A172 (cell line): ENCODE measurements around the gene LIN9. TPM values are rescaled to one million over a fixed set of nuclear protein-coding genes. Genes with fewer than 3 reads are reported as not detected.
"Not testable (repeated sequence)": the region's sequence is repeated elsewhere in the genome, so short reads cannot be mapped to it uniquely, and the experiment has no call there.

Experiments
- DNase-seq: peaks from one replicate; pipeline ENCODE4 v3.0.0-alpha.2; 2015; ENCODE audit warnings: low spot score
- total RNA-seq: library from RNA; depleted of rRNA; stranded (reverse); fragments of >200 nt; shearing (Covaris generic); gene quantifications from 2 replicates; pipeline ENCODE4 v1.2.3, GENCODE V29; 2014

The LIN9 gene
- total RNA-seq, 1 experiment from 2014 or later: 25.6 TPM

DNA sequence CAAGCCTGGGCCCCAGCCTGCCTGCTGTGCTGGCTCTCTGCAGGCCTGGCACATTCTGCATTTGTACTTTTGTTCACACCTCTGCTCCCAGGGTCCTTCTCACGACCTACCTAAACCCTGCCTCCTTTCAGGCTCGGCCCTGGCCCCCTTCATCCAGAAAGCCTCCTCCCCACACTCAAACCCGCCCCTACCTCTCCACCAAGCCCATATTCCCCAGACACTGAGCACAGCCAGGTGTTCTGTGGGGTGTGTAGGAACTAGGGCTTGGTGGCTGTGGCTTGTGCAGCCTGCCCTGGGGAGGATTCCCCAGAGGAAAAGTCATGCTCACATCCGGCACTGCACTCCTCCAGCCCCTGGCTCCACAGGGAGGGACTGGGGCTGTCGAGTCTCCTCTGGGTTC, 93.7 kb downstream of the LIN9 start:
- no peak for DNase-seq

DNA sequence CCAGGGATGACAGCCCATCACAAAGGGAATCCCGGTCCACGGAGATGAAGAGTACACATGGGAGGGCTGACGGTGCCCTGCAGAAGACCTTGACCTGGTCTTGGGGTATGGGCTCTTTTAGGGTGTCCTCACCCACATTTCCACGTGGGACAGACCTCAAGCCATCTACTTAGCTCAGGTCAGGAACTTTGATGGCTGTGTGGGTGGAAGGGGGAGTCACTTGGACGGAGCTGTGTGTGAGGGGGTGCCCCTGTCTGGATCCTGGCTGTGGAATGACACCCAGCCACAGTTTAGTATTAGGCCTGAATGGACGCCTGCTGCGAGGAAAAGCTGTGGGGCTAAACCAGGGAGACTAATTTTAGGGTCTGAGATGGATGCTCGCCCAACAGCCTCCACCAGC, 96.4 kb downstream of the LIN9 start:
- DNase-seq: no peak

DNA sequence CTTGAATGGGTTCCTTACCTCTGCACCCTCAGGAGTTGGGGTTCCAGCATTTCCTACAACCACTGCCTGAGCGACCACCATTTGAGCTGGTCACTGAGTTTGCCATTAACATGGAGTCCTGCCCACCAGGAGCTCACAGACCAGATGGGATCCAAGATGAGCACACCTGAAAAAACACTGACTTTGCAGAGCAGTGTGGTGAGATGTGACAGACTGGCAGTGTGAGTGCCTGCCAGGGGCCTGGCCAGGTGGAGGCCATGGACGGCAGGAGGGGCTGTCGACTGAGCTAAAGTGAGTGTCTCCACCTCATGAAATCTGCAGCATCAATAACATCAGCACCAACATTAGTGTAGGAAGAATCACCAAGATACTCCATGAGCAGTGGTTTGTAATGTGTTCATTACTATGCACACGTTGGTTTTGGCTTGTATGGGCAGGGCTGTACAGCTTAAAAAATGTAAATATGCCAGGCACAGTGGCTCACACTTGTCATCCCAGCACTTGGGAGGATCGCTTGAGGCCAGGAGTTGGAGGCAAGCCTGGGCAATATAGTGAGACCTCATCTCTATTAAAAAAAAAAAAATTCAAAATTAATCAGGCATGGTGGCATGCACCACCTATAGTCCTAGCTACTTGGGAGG, 97.7 kb downstream of the LIN9 start:
- no peak for DNase-seq

DNA sequence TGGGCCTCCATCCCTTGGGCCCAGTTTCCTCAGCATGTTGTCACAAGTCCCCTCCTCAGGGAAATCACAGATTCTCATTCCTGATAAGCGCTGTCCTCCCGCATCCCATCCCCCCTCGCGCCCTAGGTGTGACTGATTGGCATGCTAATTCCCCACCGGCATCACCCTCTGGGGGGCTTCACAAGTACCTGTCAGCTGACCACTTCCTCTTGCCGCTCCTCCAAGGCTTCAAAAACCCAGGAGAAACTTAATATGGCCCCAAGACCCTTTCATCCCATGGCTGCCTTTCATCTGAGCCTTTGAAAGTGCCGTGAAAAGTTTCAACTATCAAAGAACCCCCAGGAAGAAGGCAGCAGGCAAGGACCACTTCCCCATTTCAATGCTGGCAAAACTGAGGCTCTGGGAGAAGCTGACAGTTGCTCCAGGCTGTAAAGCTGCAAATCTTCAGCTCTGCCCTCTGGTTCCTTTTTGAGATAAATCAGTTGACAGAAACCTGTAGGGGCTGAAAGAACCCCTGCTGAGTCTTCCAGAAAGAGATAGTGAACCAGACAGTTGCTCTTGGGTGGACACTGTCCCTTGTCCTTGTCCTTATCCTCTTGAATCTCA, 98.3 kb downstream of the LIN9 start:
- no peak for DNase-seq

DNA sequence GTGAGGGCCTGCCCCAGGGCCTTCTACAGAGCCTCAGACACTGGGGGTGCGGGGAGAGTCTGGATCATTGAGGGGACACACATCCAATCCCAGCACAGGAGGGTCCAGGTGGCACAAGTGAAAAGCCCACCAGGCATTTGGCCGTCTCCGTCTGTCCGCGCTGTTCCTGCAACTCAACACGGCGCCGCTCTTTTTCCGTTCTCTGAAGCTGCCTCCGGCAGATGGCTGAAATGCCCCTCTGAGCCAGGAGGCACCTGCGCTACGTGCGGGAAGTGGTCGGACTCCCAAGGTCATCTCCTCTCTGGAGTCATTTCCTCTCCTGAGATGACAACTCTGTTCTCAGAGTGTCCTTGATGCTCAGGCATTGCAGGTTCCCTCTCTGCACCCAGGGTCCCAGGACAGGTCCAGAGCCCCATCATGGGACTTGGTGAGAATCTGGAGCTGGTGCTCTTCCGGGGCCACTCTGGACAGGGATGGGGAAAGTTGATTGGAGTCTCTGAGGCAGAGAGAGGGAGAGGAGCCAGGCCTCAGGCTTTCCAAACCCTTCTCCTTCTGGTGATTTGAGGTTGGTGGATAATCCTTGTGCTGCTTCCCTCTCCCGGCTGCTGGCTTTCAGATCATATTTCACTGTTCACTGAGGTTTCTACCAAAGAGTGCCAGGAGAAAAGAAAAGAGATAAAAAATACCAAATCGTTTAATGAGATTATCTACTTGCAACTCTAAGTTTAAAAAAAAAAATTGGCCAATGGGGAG, 99.5 kb downstream of the LIN9 start:
- no peak for DNase-seq

DNA sequence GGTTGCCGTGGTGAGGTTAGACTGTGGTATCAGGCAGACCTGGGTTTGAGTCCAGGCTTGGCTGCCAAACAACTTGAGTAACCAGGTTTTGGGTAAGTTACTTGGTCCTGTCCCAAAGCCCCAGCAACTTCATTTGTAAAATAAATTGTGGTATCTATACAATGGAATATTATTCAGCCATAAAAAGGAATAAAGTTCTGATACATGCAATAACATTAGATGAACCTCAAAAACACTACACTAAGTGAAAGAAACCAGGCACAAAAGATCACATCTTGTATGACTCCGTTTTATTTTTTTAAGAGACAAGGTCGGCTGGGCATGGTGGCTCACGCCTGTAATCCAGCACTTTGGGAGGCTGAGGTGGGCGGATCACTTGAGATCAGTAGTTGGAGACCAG, 101.9 kb downstream of the LIN9 start:
- DNase-seq: no peak

DNA sequence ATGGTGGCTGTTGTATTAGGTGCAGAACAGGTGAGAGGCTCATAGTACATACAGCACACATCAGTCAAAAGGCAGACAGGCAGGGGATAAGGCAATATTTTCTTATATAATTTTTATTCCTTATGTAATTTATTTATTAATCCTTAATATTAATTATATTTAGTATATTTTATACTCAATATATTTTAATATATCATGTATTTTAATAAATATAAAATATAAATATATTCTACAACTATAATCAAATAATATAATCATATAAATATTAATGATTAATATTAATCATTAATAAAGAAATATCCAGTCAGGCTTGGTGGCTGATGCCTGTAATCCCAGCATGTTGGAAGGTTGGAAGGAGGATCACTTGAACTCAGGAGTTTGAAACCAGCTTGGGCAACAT, 104.8 kb downstream of the LIN9 start:
- no peak for DNase-seq

DNA sequence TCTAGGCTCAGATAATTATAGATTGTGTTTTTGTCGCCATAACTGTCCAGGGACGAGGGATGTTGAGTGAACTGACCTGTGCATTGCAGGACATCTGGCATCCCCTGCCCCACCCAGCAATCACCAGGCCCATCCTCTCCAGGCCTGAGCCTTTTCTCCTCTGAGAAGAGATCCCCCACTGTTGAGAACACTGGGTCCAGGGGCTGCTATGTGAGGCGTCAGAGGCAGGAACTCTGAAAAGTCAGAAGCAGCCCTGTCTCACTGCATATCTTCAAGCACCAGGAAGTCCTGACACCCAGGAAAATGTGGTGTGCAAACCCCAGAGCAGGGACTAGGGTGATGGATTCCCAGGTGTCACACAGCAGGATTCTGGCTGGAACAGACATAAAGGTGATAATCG, 105.3 kb downstream of the LIN9 start:
- no peak for DNase-seq

DNA sequence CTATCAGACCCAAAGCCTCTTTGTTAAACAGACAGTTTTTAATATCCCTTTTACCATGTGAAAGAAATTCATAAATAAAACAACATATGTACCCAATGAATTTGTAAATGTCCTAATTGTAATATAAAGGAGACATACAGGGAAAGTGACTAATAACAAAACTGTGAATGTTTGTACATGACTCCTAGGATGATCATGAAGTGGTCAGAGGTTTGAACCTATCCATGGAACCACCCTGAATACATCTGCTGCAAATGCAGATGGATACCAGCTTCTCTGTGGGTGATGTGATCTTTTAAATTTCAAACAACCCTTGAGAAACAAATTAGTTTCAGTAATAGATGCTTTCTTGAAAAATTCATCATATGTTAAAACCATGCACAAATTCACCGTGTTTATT, 105.7 kb downstream of the LIN9 start:
- no peak for DNase-seq

DNA sequence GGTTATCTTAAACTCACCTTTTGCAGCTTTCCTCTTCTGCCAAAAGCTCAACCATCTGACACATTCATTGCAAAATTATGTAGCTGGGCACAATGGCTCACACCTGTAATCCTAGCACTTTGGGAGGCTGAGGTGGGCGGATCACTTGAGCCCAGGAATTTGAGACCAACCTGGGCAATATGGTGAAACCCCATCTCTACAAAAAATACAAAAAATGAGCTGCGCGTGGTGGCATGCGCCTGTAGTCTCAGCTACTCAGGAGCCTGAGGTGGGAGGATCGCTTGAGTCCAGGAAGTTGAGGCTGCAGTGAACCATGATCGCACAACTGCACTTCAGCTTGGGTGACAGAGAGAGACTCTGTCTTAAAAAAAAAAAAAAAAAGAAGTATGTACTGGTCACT, 106.3 kb downstream of the LIN9 start:
- DNase-seq: not testable (repeated sequence)

DNA sequence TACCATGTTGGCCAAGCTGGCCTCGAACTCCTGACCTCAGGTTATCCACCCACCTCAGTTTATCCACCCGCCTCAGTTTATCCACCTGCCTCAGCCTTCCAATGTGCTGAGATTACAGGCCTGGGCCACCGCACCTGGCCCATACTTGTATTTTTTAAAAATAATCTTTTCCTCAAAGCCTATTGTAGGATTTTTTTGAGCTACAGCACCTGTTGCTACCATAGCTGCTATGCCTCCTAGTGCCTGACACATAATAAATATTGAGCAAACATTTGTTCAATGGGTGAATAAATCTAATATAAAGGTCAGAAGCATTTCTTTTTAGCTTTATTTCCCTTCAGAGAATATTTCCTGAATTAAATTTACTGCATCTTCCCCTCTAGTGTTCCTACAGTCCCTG, 106.7 kb downstream of the LIN9 start:
- DNase-seq: no peak

DNA sequence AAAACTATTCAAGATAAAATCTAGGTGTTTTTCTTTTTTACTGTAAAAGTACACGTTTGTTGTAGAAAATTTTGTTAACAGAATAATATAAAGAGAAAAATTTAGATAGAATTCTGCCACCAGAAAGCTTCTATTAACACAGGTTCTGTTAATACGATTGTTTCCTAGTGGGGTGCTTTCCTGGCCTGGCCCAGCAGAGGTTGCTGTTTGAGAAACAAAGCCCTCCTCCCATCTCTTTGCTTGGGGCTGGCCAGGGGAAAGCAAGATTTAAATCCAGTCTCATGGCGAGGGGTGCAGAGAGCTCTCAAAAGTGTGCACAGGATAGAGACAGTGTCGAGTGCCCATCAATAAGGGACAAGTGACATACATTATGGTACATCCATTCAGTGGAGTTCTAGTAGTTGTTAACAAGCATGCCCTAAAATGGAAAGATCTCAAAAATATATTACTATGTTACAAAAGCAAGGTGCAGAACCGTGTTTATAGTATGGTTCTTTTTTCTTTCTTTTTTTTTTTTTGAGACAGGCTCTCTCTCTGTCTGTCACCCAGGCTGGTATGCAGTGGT, 107.9 kb downstream of the LIN9 start:
- DNase-seq: no peak

DNA sequence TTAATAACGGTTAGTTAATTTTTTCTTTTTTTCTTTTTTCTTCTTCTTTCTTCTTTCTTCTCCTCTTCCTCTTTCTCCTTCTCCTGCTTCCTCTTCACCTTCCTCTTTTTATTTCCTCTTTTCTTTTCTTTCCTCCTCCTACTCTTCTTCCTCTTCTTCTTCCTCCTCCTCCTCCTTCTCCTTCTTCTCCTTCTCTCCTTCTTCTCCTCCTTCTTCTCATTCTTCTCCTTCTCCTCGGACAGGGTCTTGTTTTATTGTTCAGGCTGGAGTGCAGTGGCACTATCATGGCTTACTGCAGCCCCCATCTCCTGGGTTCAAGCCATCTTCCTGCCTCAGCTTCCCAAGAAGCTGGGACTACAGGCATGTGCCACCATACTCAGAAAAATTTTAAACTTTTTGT, 109.0 kb downstream of the LIN9 start:
- DNase-seq: no peak

DNA sequence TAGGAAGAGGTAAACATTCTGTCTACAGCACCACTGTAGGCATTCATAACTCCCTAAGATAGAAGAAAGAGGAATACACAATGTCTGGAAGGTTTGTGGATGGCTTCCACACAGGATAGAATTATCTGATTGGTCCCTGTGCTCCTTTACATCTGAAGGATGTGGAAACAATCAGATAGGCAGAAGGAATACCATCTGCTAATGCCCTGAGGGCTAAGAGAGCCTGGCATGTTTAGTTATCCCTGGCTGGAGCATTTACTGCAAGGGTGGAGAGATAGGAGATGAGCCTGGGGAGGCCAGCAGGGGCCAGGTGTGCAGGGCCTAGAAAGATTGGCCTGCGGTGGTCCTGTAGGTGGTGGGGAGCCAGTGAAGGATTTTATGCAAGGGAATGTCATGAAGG, 113.8 kb downstream of the LIN9 start:
- DNase-seq: no peak

DNA sequence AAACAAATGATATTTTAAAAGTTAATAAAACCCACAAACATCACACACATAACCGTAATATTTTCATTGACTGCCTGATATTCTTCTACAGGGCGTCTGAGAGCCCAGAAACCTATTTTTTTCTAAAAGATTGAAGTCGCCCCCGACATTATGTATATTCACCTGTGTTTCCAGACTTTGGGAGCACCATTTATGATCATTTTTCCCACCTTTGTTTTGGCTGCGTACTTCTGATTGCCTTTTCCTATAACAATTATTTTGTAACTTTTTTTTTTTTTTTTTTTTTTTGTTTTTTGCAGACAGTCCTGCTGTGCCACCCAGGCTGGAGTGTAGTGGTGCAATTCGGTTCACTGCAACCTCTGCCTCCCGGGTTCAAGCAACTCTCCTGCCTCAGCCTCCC, 121.6 kb downstream of the LIN9 start:
- no peak for DNase-seq

DNA sequence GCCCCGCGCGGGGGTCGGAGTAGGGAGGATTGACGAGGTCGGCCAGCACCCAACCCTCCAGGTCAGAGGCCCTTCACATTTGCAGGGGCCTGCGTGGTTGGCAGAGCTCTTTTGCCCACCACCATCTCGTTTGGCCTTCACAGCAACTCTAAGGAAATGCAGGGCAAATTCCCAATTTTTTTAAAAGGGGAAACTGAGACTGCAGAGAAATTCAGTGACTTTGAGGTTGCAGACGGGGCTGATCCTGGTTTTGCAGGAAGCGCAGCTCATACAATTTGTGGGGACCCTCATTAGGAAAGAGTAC, 122.0 kb downstream of the LIN9 start:
- DNase-seq: no peak

DNA sequence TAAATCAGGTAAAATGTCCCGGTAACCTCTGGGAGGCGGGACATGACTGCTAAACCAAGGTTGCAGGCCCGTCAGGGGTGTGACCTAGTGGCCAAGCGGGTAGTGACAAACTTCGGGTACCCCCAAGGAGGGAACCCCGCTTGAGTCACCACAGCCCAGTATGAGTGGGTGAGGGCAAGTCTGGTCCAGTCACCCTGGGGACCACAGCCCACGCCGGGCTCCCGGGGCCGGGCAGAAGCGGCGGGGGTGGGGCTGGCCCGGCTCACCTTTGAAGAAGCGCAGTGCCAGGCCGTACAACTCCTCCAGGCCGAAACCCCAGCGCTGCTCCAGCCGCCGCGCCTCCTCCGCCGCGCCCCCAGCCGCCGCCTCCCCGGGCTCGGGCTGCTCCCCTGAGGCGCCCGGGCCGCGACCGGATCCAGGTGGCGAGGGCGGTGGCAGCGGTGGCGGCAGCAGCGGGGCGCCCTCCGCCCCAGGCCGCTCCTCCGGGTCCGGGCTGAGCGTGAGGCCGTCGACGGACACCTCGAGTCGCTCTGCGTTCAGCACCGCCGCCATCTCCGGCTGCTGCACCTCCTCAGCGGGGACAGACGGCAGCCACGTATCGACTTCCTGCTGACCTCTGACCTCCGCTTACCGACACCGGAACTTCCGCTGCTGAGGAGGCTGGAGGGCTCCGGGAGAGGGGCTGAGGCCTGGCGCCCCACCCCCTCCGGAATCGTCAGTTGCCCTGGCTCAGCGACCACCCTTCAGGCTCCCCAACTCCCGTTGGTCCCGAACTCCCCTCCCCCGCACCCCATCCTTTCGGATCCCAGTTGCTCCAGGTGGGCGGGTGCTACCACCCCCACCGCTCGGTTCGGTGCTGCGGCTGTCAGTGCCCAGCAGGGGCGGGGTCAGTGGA, 122.6 kb downstream of the LIN9 start, which contains the start of gene ACBD3:
Gene ACBD3 (minus strand): TSS at position 618 of the 895 bp plus-strand sequence. CDS start 66 bp downstream, at position 552.
- peak; percentile 82 for DNase-seq

DNA sequence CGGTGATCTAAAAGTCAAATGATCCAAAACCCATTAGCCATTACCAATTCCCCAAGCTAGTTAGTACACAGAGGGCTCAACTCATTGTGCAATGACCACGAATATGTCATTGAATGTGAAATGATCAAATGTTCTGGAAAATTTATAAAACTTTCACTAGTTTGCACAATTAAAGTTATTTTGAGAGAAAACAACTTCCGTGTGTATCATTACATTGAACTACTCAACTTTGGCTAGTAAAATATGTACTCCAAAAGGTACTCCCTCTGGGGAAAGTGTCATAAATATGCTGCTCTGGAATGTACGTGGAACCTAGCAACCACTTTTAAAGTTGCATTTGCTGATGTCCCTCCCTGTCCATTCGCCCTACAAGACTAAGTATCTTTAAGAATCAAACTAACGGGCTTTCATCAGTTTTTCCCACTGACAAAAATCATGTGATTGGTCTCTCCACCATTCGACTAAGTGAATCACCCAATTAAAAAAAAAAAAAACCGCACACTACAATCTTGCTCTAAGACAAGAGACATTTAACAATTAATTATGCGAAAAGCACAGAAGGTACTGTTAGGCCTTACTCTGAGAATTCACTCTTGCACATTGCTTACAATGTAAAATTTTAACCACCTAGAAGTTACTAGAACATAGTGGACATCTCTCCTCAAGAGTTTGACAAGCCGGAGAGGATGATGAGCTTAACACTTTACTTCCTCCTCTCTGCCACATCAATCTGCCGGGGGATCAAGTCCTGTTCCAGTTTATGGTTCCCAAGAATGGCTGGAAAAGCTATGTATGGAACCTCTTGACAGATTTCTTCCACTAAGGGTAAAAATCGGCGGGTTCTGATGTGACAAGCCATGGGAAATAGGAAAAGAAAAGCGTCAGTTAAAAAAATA, 123.6 kb downstream of the LIN9 start:
- peak; percentile 51 for DNase-seq

DNA sequence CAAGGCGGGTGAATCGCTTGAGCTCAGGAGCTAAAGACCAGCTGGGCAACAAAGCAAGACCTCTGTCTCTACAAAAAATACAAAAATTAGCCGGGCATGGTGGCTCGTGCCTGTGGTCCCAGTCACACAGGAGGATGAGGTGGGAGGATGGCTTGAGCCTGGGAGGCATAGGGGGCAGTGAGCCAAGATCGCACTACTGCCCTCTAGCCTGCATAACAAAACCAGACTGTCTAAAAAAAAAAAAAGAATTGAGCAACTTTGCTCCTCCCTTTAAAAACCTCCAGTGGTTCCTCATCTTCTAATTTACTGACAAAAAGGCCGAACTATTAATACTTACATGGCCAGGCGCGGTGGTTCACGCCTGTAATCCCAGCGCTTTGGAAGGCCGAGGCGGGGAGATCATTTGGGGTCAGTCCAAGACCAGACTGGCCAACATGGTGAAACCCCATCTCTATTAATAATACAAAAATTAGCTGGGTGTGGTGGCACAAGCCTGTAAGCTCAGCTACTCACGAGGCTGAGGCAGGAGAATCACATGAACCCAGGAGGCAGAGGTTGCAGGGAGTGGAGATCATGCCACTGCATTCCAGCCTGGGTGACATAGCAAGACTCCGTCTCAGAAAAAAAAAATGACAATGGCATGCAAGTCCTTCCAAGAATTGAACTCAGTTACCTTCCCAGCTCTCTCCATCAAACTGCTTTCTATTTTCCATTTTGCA, 126.8 kb downstream of the LIN9 start:
- peak; percentile 75 for DNase-seq
